HepG2 (cell line): ENCODE measurements around the gene TOR1B. TPM values are rescaled to one million over a fixed set of nuclear protein-coding genes. Genes with fewer than 3 reads are reported as not detected.

Experiments
- ATAC-seq: fragments of 200-7000 bp; cut with Tn5 transposase; 3 replicates; pipeline ENCODE4 v1.9.1; 2020; ENCODE audit warnings: mild to moderate bottlenecking, moderate library complexity
- BruUV-seq: library from RNA; stranded (reverse); fragments of 400-500 nt; replicated peaks from 2 replicates; lab custom pipeline; 2021; lab: Mats Ljungman, UMichigan
- CTCF ChIA-PET: fragments of 300-600 bp; formaldehyde crosslinking; extraction: SDS; loops from one replicate; lab custom pipeline; 2021; ENCODE audit warnings: low total read pairs, inconsistent platforms, low intra/inter-chr PET ratio; lab: Yijun Ruan, JAX
- POLR2A ChIA-PET: fragments of 350-600 bp; sonication (Branson Sonifier 250); formaldehyde crosslinking; loops from one replicate; lab custom pipeline; 2020; ENCODE audit warnings: antibody characterized with exemption, inconsistent platforms; lab: Yijun Ruan, JAX
- DNase-seq: peaks from one replicate; pipeline ENCODE4 v3.0.0-alpha.2; 2015; ENCODE audit warnings: low spot score
- FAIRE-seq: peaks from 3 replicates; lab custom pipeline; 2011; peaks lifted over from hg19 to GRCh38; lab: Jason Lieb, UNC
- H2AFZ ChIP-seq: one replicate; pipeline ENCODE4 v1.6.1; 2011; ENCODE audit warnings: low read length, inconsistent platforms
- H3K27ac ChIP-seq: fragments of 300-600 bp; 3 replicates; pipeline ENCODE4 v1.8.0; 2011; ENCODE audit warnings: mixed run types, mild to moderate bottlenecking, mixed read lengths, low read length, inconsistent platforms; ENCODE audit not compliant: insufficient read depth; ENCODE audit errors: extremely low read length
- H3K27me3 ChIP-seq, 2 experiments: fragments of 200-600 bp in 1 of 2; 2 replicates in 1 of 2; 3 replicates in 1 of 2; pipeline versions ENCODE4 v1.6.0 to v1.8.0; 2011; ENCODE audit warnings: low read length in 2 of 2, mild to moderate bottlenecking in 2 of 2, moderate library complexity in 2 of 2, inconsistent platforms in 1 of 2; ENCODE audit not compliant: insufficient read depth in 2 of 2, control insufficient read depth in 1 of 2
- H3K36me3 ChIP-seq, 2 experiments: fragments of 200-600 bp in 1 of 2; replicated peaks in 1 of 2; 2 replicates in 1 of 2; 3 replicates in 1 of 2; pipeline versions ENCODE4 v1.5.1 to v1.8.0; 2011; ENCODE audit warnings: low read length in 2 of 2, inconsistent platforms in 1 of 2; ENCODE audit not compliant: insufficient read depth in 2 of 2, control insufficient read depth in 1 of 2
- H3K4me1 ChIP-seq: 2 replicates; pipeline ENCODE4 v1.5.1; 2012; ENCODE audit warnings: low read length, inconsistent platforms; ENCODE audit not compliant: insufficient read depth
- H3K4me2 ChIP-seq: 2 replicates; pipeline ENCODE4 v1.6.0; 2011; ENCODE audit warnings: low read depth, low read length, inconsistent platforms
- H3K4me3 ChIP-seq, 3 experiments: fragments of 200-600 bp in 1 of 3; sonication (generic), shearing (Covaris generic) in 1 of 3; replicated peaks in 1 of 3; 2 replicates each; pipeline ENCODE4 v1.5.1; 2011 to 2016; ENCODE audit warnings: low read length in 3 of 3, inconsistent platforms in 2 of 3, low read depth in 2 of 3, mild to moderate bottlenecking in 2 of 3, control low read depth in 1 of 3, mixed read lengths in 1 of 3; ENCODE audit not compliant: insufficient read depth in 1 of 3
- H3K79me2 ChIP-seq: one replicate; pipeline ENCODE4 v1.6.1; 2011; ENCODE audit warnings: low read length, inconsistent platforms; ENCODE audit not compliant: insufficient read depth
- H3K9ac ChIP-seq: 2 replicates; pipeline ENCODE4 v1.6.0; 2011; ENCODE audit warnings: mild to moderate bottlenecking, low read depth, low read length, inconsistent platforms; ENCODE audit not compliant: insufficient read depth
- H3K9me3 ChIP-seq: 2 replicates; pipeline ENCODE4 v1.5.1; 2012; ENCODE audit warnings: mild to moderate bottlenecking, low read length
- H4K20me1 ChIP-seq: 2 replicates; pipeline ENCODE4 v1.6.0; 2011; ENCODE audit warnings: inconsistent platforms, mild to moderate bottlenecking, low read length, moderate library complexity; ENCODE audit not compliant: insufficient read depth
- DNMT1 ChIP-seq: sonication (generic); formaldehyde crosslinking; IDR thresholded peaks from 2 replicates; pipeline ENCODE4 v1.5.1; 2020; ENCODE audit warnings: mild to moderate bottlenecking, missing genetic modification reagents
- FOXM1 ChIP-seq: sonication (generic); formaldehyde crosslinking; IDR thresholded peaks from 2 replicates; pipeline ENCODE4 v1.5.0; 2020; ENCODE audit warnings: missing genetic modification reagents
- GABPB1 ChIP-seq: IDR thresholded peaks from 2 replicates; pipeline ENCODE4 v1.6.1; 2016; ENCODE audit warnings: mild to moderate bottlenecking, missing genetic modification reagents, moderate library complexity, missing compliant biosample characterization
- HMG20A ChIP-seq: IDR thresholded peaks from 2 replicates; pipeline ENCODE4 v1.6.1; 2016; ENCODE audit warnings: borderline replicate concordance
- MAX ChIP-seq: IDR thresholded peaks from 2 replicates; pipeline ENCODE4 v1.6.1; 2012; ENCODE audit warnings: inconsistent platforms
- NFKBIZ ChIP-seq: IDR thresholded peaks from 2 replicates; pipeline ENCODE4 v1.6.1; 2018; ENCODE audit warnings: missing genetic modification reagents, missing compliant biosample characterization
- NR2F1 ChIP-seq, 2 experiments: fragments of 450-650 bp in 1 of 2; formaldehyde crosslinking in 1 of 2; IDR thresholded peaks; 2 replicates each; pipeline versions ENCODE4 v1.5.0 to v1.6.1; 2016 to 2020; ENCODE audit warnings: mild to moderate bottlenecking in 1 of 2, missing compliant biosample characterization in 1 of 2, missing genetic modification reagents in 1 of 2, moderate library complexity in 1 of 2
- PAX8 ChIP-seq: sonication (generic); formaldehyde crosslinking; IDR thresholded peaks from 2 replicates; pipeline ENCODE4 v1.8.0; 2022; ENCODE audit warnings: mild to moderate bottlenecking, missing genetic modification reagents, borderline replicate concordance
- SOX5 ChIP-seq: IDR thresholded peaks from 2 replicates; pipeline ENCODE4 v1.6.1; 2016; ENCODE audit warnings: borderline replicate concordance
- YEATS4 ChIP-seq: sonication (generic); formaldehyde crosslinking; IDR thresholded peaks from 2 replicates; pipeline ENCODE4 v1.4.0; 2020; ENCODE audit warnings: missing genetic modification reagents, borderline replicate concordance
- ZBTB21 ChIP-seq: sonication (generic); formaldehyde crosslinking; IDR thresholded peaks from 2 replicates; pipeline ENCODE4 v1.4.0; 2020; ENCODE audit warnings: missing genetic modification reagents
- ZNF205 ChIP-seq: IDR thresholded peaks from 2 replicates; pipeline ENCODE4 v1.6.1; 2018; ENCODE audit warnings: missing biosample characterization, missing genetic modification reagents
- ZNF224 ChIP-seq: sonication (generic); formaldehyde crosslinking; IDR thresholded peaks from 2 replicates; pipeline ENCODE4 v1.5.0; 2020; ENCODE audit warnings: mild to moderate bottlenecking, missing genetic modification reagents
- ZNF256 ChIP-seq: sonication (generic); formaldehyde crosslinking; conservative IDR thresholded peaks from 2 replicates; pipeline ENCODE4 v1.4.0; 2020; ENCODE audit warnings: missing genetic modification reagents
- ZNF317 ChIP-seq: sonication (generic); formaldehyde crosslinking; IDR thresholded peaks from 2 replicates; pipeline ENCODE4 v1.5.0; 2020; ENCODE audit warnings: mild to moderate bottlenecking, missing genetic modification reagents
- ZNF616 ChIP-seq: sonication (generic); formaldehyde crosslinking; IDR thresholded peaks from 2 replicates; pipeline ENCODE4 v1.5.0; 2020; ENCODE audit warnings: low read depth, mild to moderate bottlenecking, missing genetic modification reagents
- ZNF746 ChIP-seq: sonication (generic); formaldehyde crosslinking; IDR thresholded peaks from 2 replicates; pipeline ENCODE4 v1.8.0; 2022; ENCODE audit warnings: mild to moderate bottlenecking, missing genetic modification reagents
- ZNF747 ChIP-seq: sonication (generic); formaldehyde crosslinking; IDR thresholded peaks from 2 replicates; pipeline ENCODE4 v1.8.1; 2023; ENCODE audit warnings: missing genetic modification reagents, mild to moderate bottlenecking, borderline replicate concordance
- whole genome bisulfite sequencing: methylation state at CpG from one replicate; pipeline ENCODE4 v1.1.6; 2017; ENCODE audit warnings: low lambda C conversion rate; 5-methylcytosine and 5-hydroxymethylcytosine counted together
- in situ Hi-C: cut with HindIII; loops from 2 replicates; pipeline ENCODE4 v1.10.0; 2017; ENCODE audit warnings: low pct_unique_long_range_greater_than_20kb; ENCODE audit not compliant: extremely low pct_ligation_motif_present
- intact Hi-C: fragments of 100-400 bp; cut with micrococcal nuclease; formaldehyde crosslinking; loops from one replicate; pipeline ENCODE4 v1.10.0; 2022; ENCODE audit not compliant: unreplicated experiment
- polyA plus RNA-seq, 8 experiments: library from polyadenylated mRNA; depleted of rRNA in 3 of 8; stranded (reverse) in 7 of 8; unstranded in 1 of 8; fragments of >200 nt; fragmentation: Illumina TruSeq in 4 of 8; extraction: Trizol in 4 of 8; gene quantifications; 2 replicates each; pipeline versions ENCODE4 v1.2.1 to v1.2.3, GENCODE V29; 2011 to 2016; ENCODE audit warnings: low read depth in 4 of 8, missing spikeins in 1 of 8, mixed read lengths in 1 of 8; ENCODE audit not compliant: insufficient read depth in 1 of 8
- total RNA-seq, 5 experiments: library from RNA; depleted of rRNA; stranded (reverse); fragments of >200 nt; fragmentation: Illumina TruSeq; extraction: Trizol; gene quantifications; 2 replicates each; pipeline ENCODE4 v1.2.3, GENCODE V29; 2016; ENCODE audit warnings: low read depth in 1 of 5
- TF ChIP-seq, protein P1 (sequence below): sonication (generic); formaldehyde crosslinking; IDR thresholded peaks from 2 replicates; pipeline ENCODE4 v1.5.0; 2020; ENCODE audit warnings: missing genetic modification reagents
- TF ChIP-seq, protein P2 (sequence below): sonication (generic); IDR thresholded peaks from 2 replicates; pipeline ENCODE4 v1.6.1; 2016; ENCODE audit warnings: low read depth, borderline replicate concordance

TOR1B gene
- total and polyA plus RNA-seq, 2 of the 13 experiments (the other 11 are each of a cell fraction or from before 2014, with no cell fraction given) = 18.1 to 21.3 TPM

GRCh38 chr9:129781981-129782380 is 21.0 kb upstream of the TOR1B start:
- no peak overlapping the region for H3K4me3 ChIP-seq
- intact Hi-C loops = loop anchor here (5.0 kb wide), 1 partner anchor 140 kb away; the partner anchor contains the start of gene ASB6

More at GRCh38 chr9:129781981-129782380, 21.0 kb upstream of the TOR1B start:
- no peaks in the 10 kb centered on the region for H4K20me1 ChIP-seq
- in situ Hi-C loops = loop anchor here (5.0 to 10.0 kb wide), 2 partner anchors 45 to 137 kb away; partner anchors contain the start of gene ASB6
- no peaks in the 10 kb centered on the region for H3K79me2 ChIP-seq
- ChIA-PET POLR2A (no interaction called here), CTCF (no interaction called here)
- no peak for DNase-seq
- H3K4me2 ChIP-seq = no peak overlapping the region
- H3K27ac ChIP-seq = no peak overlapping the region
- H2AFZ ChIP-seq = no peak overlapping the region
- no TSS peak for BruUV-seq
- no peaks in the 10 kb centered on the region for H3K36me3 ChIP-seq
- H3K27me3 ChIP-seq = peaks cover 2 to 19% of the 10 kb centered on the region in 2 experiments; a peak in 3 of 5 replicates
- H3K9ac ChIP-seq = no peak overlapping the region
- no peak for FAIRE-seq
- no peak for ATAC-seq
- no peak for TF ChIP-seq ZNF746 (CRISPR knock-in tag)
- TF ChIP-seq DNMT1 = no peak
- TF ChIP-seq ZNF747 (CRISPR knock-in tag) = no peak
- TF ChIP-seq PAX8 (CRISPR knock-in tag) = no peak
- no peak for TF ChIP-seq NFKBIZ
- TF ChIP-seq HMG20A (CRISPR knock-in tag) = no peak
- TF ChIP-seq SOX5 (CRISPR knock-in tag) = no peak
- no peak for TF ChIP-seq ZNF616 (CRISPR knock-in tag)
- TF ChIP-seq GABPB1 = no peak
- no peak for TF ChIP-seq NR2F1 (CRISPR knock-in tag; IDR thresholded peaks at IDR 0.05)
- TF ChIP-seq ZNF224 = no peak
- TF ChIP-seq ZNF256 = no peak
- TF ChIP-seq ZNF205 (CRISPR knock-in tag) = no peak
- TF ChIP-seq, protein P1, sequence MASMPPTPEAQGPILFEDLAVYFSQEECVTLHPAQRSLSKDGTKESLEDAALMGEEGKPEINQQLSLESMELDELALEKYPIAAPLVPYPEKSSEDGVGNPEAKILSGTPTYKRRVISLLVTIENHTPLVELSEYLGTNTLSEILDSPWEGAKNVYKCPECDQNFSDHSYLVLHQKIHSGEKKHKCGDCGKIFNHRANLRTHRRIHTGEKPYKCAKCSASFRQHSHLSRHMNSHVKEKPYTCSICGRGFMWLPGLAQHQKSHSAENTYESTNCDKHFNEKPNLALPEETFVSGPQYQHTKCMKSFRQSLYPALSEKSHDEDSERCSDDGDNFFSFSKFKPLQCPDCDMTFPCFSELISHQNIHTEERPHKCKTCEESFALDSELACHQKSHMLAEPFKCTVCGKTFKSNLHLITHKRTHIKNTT (CRISPR knock-in tag) = no peak
- TF ChIP-seq FOXM1 (CRISPR knock-in tag) = no peak
- no peak for TF ChIP-seq MAX
- TF ChIP-seq, protein P2, sequence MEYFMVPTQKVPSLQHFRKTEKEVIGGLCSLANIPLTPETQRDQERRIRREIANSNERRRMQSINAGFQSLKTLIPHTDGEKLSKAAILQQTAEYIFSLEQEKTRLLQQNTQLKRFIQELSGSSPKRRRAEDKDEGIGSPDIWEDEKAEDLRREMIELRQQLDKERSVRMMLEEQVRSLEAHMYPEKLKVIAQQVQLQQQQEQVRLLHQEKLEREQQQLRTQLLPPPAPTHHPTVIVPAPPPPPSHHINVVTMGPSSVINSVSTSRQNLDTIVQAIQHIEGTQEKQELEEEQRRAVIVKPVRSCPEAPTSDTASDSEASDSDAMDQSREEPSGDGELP = no peak
- TF ChIP-seq YEATS4 (CRISPR knock-in tag) = no peak
- no peak for TF ChIP-seq ZNF317 (CRISPR knock-in tag)
- TF ChIP-seq ZBTB21 (CRISPR knock-in tag) = no peak
- H3K4me1 ChIP-seq = peaks cover 8% of the 10 kb centered on the region; the same call in 1 of the 2 replicates
- H3K9me3 ChIP-seq = no peaks in the 10 kb centered on the region
- WGBS = 2% methylated on average over 5 of the region's 5 CpGs
